WI38 (cell line): Measurements from ENCODE around the gene AFP.

Source experiments
- H3K4me3 ChIP-seq: 2 replicates; pipeline ENCODE4 v1.5.1; 2011; ENCODE audit warnings: low read depth, mild to moderate bottlenecking, control low read depth, low read length
- CTCF ChIP-seq: IDR thresholded peaks from 2 replicates; pipeline ENCODE4 v1.5.1; 2012; ENCODE audit warnings: low read depth, mild to moderate bottlenecking, control low read depth, low read length

AFP gene

GRCh38 chr4:73420615-73421014, 15.4 kb upstream of the AFP start:
- TF ChIP-seq CTCF, result no peak
- no peak overlapping the region for H3K4me3 ChIP-seq

GRCh38 chr4:73421708-73422457, 14.1 kb upstream of the AFP start:
- no peak for TF ChIP-seq CTCF
- no peak overlapping the region for H3K4me3 ChIP-seq

- no peak overlapping the region for H3K4me3 ChIP-seq
These were observed 13.6 kb upstream of the AFP start for GRCh38 chr4:73422458-73422752.

GRCh38 chr4:73423184-73423583, 12.8 kb upstream of the AFP start:
- H3K4me3 ChIP-seq, result no peak overlapping the region
- no peak for TF ChIP-seq CTCF

More at GRCh38 chr4:73422458-73422752, 13.6 kb upstream of the AFP start:
- no peak for TF ChIP-seq CTCF

- no peak overlapping the region for H3K4me3 ChIP-seq
- no peak for TF ChIP-seq CTCF
These were observed 9.4 kb upstream of the AFP start for GRCh38 chr4:73426666-73427065.

- H3K4me3 ChIP-seq, result no peak overlapping the region
- TF ChIP-seq CTCF, result no peak
These were observed 6.9 kb upstream of the AFP start for GRCh38 chr4:73429118-73429517.

- no peak overlapping the region for H3K4me3 ChIP-seq
- no peak for TF ChIP-seq CTCF
These were observed 6.0 kb upstream of the AFP start for GRCh38 chr4:73429826-73430587.
